GM12873 (cell line): ENCODE results near the gene GAS7.

Experiments
- CTCF ChIP-seq: IDR thresholded peaks from 2 replicates; pipeline ENCODE4 v1.5.1; 2012; ENCODE audit warnings: low read depth, mild to moderate bottlenecking, moderate library complexity, low read length, control low read depth; ENCODE audit not compliant: insufficient read depth; ENCODE audit errors: missing control alignments

GAS7 gene

GRCh38 chr17:9908649-9909042, 289.8 kb downstream of the GAS7 start:
- no peak for TF ChIP-seq CTCF

GRCh38 chr17:9907883-9908648, 290.3 kb downstream of the GAS7 start:
- no peak for TF ChIP-seq CTCF

- TF ChIP-seq CTCF, result no peak
These were observed 291.3 kb downstream of the GAS7 start for GRCh38 chr17:9907131-9907530.

- no peak for TF ChIP-seq CTCF
These were observed 291.8 kb downstream of the GAS7 start for GRCh38 chr17:9906616-9907015.

- TF ChIP-seq CTCF, result peak; percentile 84
These were observed 292.5 kb downstream of the GAS7 start for GRCh38 chr17:9905902-9906301.

GRCh38 chr17:9905078-9905415, 293.4 kb downstream of the GAS7 start, which contains the start of gene RCVRN:
RCVRN (minus strand) TSS chr17:9905271; CDS start chr17:9905180, 91 bp downstream.
- no peak for TF ChIP-seq CTCF

- no peak for TF ChIP-seq CTCF
These were observed 293.9 kb downstream of the GAS7 start for GRCh38 chr17:9904277-9905077.
